ENCODE results near the gene CTSD. TPM values are rescaled to one million over a fixed set of nuclear protein-coding genes. Genes with fewer than 3 reads are reported as not detected.

Gene CTSD
- total RNA-seq, 1 experiment from 2014 or later: 158 TPM

DNA sequence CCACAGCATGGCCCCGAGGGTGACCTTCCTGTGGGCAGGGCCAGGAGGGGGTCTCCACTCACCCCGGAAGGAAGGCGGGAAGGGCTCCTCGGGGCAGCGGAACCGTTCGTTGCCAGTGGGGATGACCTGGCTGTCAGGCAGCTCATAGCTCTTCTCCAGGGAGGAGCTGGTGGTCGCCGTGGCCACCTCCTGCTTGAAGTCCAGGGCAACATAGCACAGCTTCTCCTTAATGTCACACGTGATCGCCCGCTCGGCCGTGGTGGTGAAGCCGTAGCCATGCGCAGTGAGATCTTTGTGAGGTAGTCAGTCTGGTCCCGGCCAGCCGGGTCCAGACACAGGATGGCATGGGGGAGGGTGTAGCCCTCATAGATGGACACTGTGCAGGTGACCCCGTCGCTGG lies 39.5 kb upstream of the CTSD start:
- TF ChIP-seq, protein P1, sequence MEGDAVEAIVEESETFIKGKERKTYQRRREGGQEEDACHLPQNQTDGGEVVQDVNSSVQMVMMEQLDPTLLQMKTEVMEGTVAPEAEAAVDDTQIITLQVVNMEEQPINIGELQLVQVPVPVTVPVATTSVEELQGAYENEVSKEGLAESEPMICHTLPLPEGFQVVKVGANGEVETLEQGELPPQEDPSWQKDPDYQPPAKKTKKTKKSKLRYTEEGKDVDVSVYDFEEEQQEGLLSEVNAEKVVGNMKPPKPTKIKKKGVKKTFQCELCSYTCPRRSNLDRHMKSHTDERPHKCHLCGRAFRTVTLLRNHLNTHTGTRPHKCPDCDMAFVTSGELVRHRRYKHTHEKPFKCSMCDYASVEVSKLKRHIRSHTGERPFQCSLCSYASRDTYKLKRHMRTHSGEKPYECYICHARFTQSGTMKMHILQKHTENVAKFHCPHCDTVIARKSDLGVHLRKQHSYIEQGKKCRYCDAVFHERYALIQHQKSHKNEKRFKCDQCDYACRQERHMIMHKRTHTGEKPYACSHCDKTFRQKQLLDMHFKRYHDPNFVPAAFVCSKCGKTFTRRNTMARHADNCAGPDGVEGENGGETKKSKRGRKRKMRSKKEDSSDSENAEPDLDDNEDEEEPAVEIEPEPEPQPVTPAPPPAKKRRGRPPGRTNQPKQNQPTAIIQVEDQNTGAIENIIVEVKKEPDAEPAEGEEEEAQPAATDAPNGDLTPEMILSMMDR (conservative IDR thresholded peaks at IDR 0.05): no peak
- H3K18ac ChIP-seq (ENCODE audit: insufficient read length, low read depth, low read length): no peak overlapping the region
- H3K79me1 ChIP-seq (ENCODE audit: insufficient read depth, low read depth, low read length, poor library complexity, severe bottlenecking): no peaks in the 10 kb centered on the region
- H4K8ac ChIP-seq (replicated peaks; ENCODE audit: insufficient read length, low read depth, low read length): no peak overlapping the region
- Mint-ChIP-seq H3K27ac (no peak overlapping the region; a peak in 1 of 7 replicates), H3K4me1 (peaks cover 6 to 8% of the 10 kb centered on the region in 2 experiments), H3K4me3 (no peak overlapping the region), H3K36me3 (ENCODE audit: insufficient read depth in 1 of 3, low read depth in 3 of 3) (no peaks in the 10 kb centered on the region), H3K27me3 (ENCODE audit: low read depth) (peaks cover 30% of the 10 kb centered on the region), H3K9me3 (no peaks in the 10 kb centered on the region; a peak in 1 of 5 replicates)
- no peaks in the 10 kb centered on the region for H3K27me3 ChIP-seq (ENCODE audit: insufficient read depth, low read length)
- H3K56ac ChIP-seq (ENCODE audit: insufficient read length, low read depth, low read length): no peak overlapping the region
- H4K5ac ChIP-seq (ENCODE audit: insufficient read length, low read depth, low read length): no peak overlapping the region
- no peak overlapping the region for H2BK120ac ChIP-seq (ENCODE audit: low read depth, low read length, poor library complexity, severe bottlenecking)
- no peak overlapping the region for H2BK5ac ChIP-seq (ENCODE audit: insufficient read length, low read length)
- H3K4me1 ChIP-seq (ENCODE audit: insufficient read depth, low read length): no peaks in the 10 kb centered on the region
- H3K27ac ChIP-seq (ENCODE audit: insufficient read length, low read depth, low read length): no peak overlapping the region
- no peak overlapping the region for H2BK12ac ChIP-seq (ENCODE audit: insufficient read length, low read depth, low read length)
- H3K4me2 ChIP-seq (ENCODE audit: insufficient read depth, insufficient read length, low read length): no peak overlapping the region
- H4K91ac ChIP-seq (ENCODE audit: insufficient read length, low read depth, low read length): no peak overlapping the region
- H2AFZ ChIP-seq (ENCODE audit: low read length): no peak overlapping the region
- H2BK20ac ChIP-seq (ENCODE audit: low read depth, low read length, poor library complexity, severe bottlenecking): no peak overlapping the region
- no peaks in the 10 kb centered on the region for H3K79me2 ChIP-seq (ENCODE audit: insufficient read depth, low read length)
- no peak for DNase-seq
- no peak overlapping the region for H3K23ac ChIP-seq (ENCODE audit: insufficient read length, low read depth, low read length)
- H3T11ph ChIP-seq (ENCODE audit: low read length): no peak overlapping the region
- H3K14ac ChIP-seq (ENCODE audit: insufficient read depth, low read length): no peak overlapping the region; the same call in 1 of the 2 replicates
- no peaks in the 10 kb centered on the region for H3K9me3 ChIP-seq (ENCODE audit: control insufficient read depth, low read depth, low read length)
- no peak overlapping the region for H2BK15ac ChIP-seq (ENCODE audit: low read depth, low read length)
- H2AK5ac ChIP-seq (ENCODE audit: insufficient read length, low read length): no peak overlapping the region
- no CpG with 5 or more reads among the region's 20 CpGs for WGBS (ENCODE audit: extremely low coverage, insufficient read length, low lambda C conversion rate)
- H3K4ac ChIP-seq (ENCODE audit: low read depth, low read length): no peak overlapping the region
- H3K9ac ChIP-seq (ENCODE audit: extremely low read depth, insufficient read length, low read length): no peak overlapping the region
- no peaks in the 10 kb centered on the region for H3K23me2 ChIP-seq (ENCODE audit: insufficient read length, low read depth, low read length, poor library complexity, severe bottlenecking)
- no peaks in the 10 kb centered on the region for H4K20me1 ChIP-seq (ENCODE audit: control insufficient read depth, insufficient read depth, insufficient read length)
